ENCODE results near the gene NOD2. TPM values are rescaled to one million over a fixed set of nuclear protein-coding genes. Genes with fewer than 3 reads are reported as not detected.
A peak's percentile ranks its signal among the peaks of the same experiment; 100 is the strongest.

Gene NOD2
- total RNA-seq, 1 donor from 2014 or later = 43.5 TPM

DNA sequence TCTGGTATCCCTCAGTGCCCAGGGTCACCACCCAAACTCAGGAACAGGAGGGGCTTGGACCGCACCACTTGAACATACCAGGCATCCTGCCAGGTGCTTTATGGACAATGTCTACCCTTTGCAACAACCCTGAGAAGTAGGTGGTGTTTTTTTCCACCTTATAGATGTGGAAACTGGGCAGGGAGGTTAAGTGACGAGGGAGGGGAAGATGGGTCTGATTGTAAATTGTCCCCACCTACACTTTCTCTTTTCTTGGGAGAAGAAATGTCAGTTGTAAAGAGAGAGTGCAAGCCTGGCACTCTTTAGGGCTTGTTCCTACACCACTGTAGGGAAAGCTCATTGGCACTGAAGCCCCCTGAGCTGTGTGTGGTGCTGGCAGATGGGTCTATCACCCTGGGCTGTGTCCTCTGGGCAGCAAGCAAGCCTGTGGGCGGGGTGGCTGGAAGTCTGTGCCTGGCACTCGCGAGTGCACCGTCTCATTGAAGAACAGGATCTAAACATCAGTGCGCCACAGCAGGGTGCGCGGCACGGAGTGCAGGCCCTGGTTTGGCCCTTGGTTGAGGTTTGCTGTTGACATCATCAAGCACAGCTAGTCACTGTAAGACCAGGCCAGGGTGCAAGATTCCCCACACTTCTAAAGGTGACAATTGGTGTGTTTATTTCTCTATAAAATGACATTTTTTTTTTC is 15.1 kb downstream of the NOD2 start:
- Histone ChIP-seq H3K4me1 (peaks cover 4% of the 10 kb centered on the region), H3K27ac (no peak overlapping the region), H3K9me3 (peaks cover 3% of the 10 kb centered on the region), H3K4me3 (no peak overlapping the region), H3K27me3 (no peaks in the 10 kb centered on the region), H3K36me3 (no peaks in the 10 kb centered on the region)
- TF ChIP-seq POLR2AphosphoS5 (IDR thresholded peaks at IDR 0.05; ENCODE audit: insufficient read depth in 1 of 2, low read depth in 1 of 2) = no peak
- no peak for TF ChIP-seq CTCF (IDR thresholded peaks at IDR 0.05)
- TF ChIP-seq POLR2A (IDR thresholded peaks at IDR 0.05) = no peak
- intact Hi-C loops (cut with DNase I) = no loop called here
- no peak for DNase-seq (ENCODE audit: extremely low spot score in 2 of 2)

- TF ChIP-seq POLR2A (IDR thresholded peaks at IDR 0.05) = no peak
- no peak for TF ChIP-seq POLR2AphosphoS5 (IDR thresholded peaks at IDR 0.05; ENCODE audit: insufficient read depth in 1 of 2, low read depth in 1 of 2)
- no peak for TF ChIP-seq CTCF (IDR thresholded peaks at IDR 0.05)
- no peaks in the 10 kb centered on the region for H3K27me3 ChIP-seq
- no peak for DNase-seq (ENCODE audit: extremely low spot score in 2 of 2)
- H3K9me3 ChIP-seq = peaks cover 3% of the 10 kb centered on the region
- H3K4me1 ChIP-seq = peaks cover 4% of the 10 kb centered on the region
- no peaks in the 10 kb centered on the region for H3K36me3 ChIP-seq
- H3K4me3 ChIP-seq = no peak overlapping the region
- intact Hi-C loops (cut with DNase I) = no loop called here
- no peak overlapping the region for H3K27ac ChIP-seq
Observed at GRCh38 chr16:50709061-50709684, 15.8 kb downstream of the NOD2 start.

GRCh38 chr16:50709980-50710379 is 16.6 kb downstream of the NOD2 start:
- no peaks in the 10 kb centered on the region for H3K9me3 ChIP-seq
- intact Hi-C loops (cut with DNase I) = no loop called here
- no peak overlapping the region for H3K27ac ChIP-seq
- no peak for TF ChIP-seq POLR2A (IDR thresholded peaks at IDR 0.05)
- no peak for TF ChIP-seq CTCF (IDR thresholded peaks at IDR 0.05)
- TF ChIP-seq POLR2AphosphoS5 (IDR thresholded peaks at IDR 0.05; ENCODE audit: insufficient read depth in 1 of 2, low read depth in 1 of 2) = no peak
- H3K4me3 ChIP-seq = no peak overlapping the region
- DNase-seq (ENCODE audit: extremely low spot score in 2 of 2) = peak in 1 of 2 donors; percentile 62
- peaks cover 4% of the 10 kb centered on the region for H3K4me1 ChIP-seq
- no peaks in the 10 kb centered on the region for H3K36me3 ChIP-seq
- no peaks in the 10 kb centered on the region for H3K27me3 ChIP-seq

- no peak overlapping the region for H3K27ac ChIP-seq
- intact Hi-C loops (cut with DNase I) = no loop called here
- no peaks in the 10 kb centered on the region for H3K9me3 ChIP-seq
- H3K36me3 ChIP-seq = no peaks in the 10 kb centered on the region
- peaks cover 4% of the 10 kb centered on the region for H3K4me1 ChIP-seq
- no peaks in the 10 kb centered on the region for H3K27me3 ChIP-seq
- TF ChIP-seq CTCF (IDR thresholded peaks at IDR 0.05) = no peak
- no peak for TF ChIP-seq POLR2A (IDR thresholded peaks at IDR 0.05)
- no peak for TF ChIP-seq POLR2AphosphoS5 (IDR thresholded peaks at IDR 0.05; ENCODE audit: insufficient read depth in 1 of 2, low read depth in 1 of 2)
- no peak overlapping the region for H3K4me3 ChIP-seq
- DNase-seq (ENCODE audit: extremely low spot score in 2 of 2) = no peak
Observed at GRCh38 chr16:50711040-50711439, 17.6 kb downstream of the NOD2 start.
